ENCODE data around the gene MYO9A.

The MYO9A gene

GRCh38 chr15:71804695-71805470, 313.1 kb downstream of the MYO9A start:
- DNase-seq, result no peak

- DNase-seq, result peak; percentile 36
These were observed 313.7 kb downstream of the MYO9A start for GRCh38 chr15:71804226-71804625.

GRCh38 chr15:71802770-71803169, 315.2 kb downstream of the MYO9A start:
- no peak for DNase-seq

GRCh38 chr15:71801935-71802655, 315.9 kb downstream of the MYO9A start:
- DNase-seq, result no peak

GRCh38 chr15:71800835-71801745, 316.9 kb downstream of the MYO9A start:
- peak; percentile 83 for DNase-seq

GRCh38 chr15:71800190-71800589, 317.8 kb downstream of the MYO9A start:
- DNase-seq, result no peak

- DNase-seq, result no peak
These were observed 319.3 kb downstream of the MYO9A start for GRCh38 chr15:71798641-71799040.

GRCh38 chr15:71792521-71792920, 325.4 kb downstream of the MYO9A start:
- DNase-seq, result no peak

GRCh38 chr15:71791975-71792374, 326.0 kb downstream of the MYO9A start:
- no peak for DNase-seq

- DNase-seq, result no peak
These were observed 327.9 kb downstream of the MYO9A start for GRCh38 chr15:71790081-71790480.

GRCh38 chr15:71789616-71790015, 328.3 kb downstream of the MYO9A start:
- no peak for DNase-seq

- DNase-seq, result no peak
These were observed 329.0 kb downstream of the MYO9A start for GRCh38 chr15:71788646-71789579.

- no peak for DNase-seq
These were observed 331.3 kb downstream of the MYO9A start for GRCh38 chr15:71786673-71787072.

- DNase-seq, result no peak
These were observed 332.0 kb downstream of the MYO9A start for GRCh38 chr15:71785996-71786395.

- no peak for DNase-seq
These were observed 333.2 kb downstream of the MYO9A start for GRCh38 chr15:71784719-71785118.

- no peak for DNase-seq
These were observed 335.4 kb downstream of the MYO9A start for GRCh38 chr15:71782422-71783165.

- DNase-seq, result no peak
These were observed 336.0 kb downstream of the MYO9A start for GRCh38 chr15:71781965-71782265.

GRCh38 chr15:71781179-71781964, 336.6 kb downstream of the MYO9A start:
- no peak for DNase-seq

- no peak for DNase-seq
These were observed 337.6 kb downstream of the MYO9A start for GRCh38 chr15:71780115-71780976.
